GM18508 (cell line): Measurements from ENCODE around the gene PDCD1.
"Not testable (repeated sequence)": the region's sequence is repeated elsewhere in the genome, so short reads cannot be mapped to it uniquely, and the experiment has no call there.

Experiments used
- ATAC-seq: cut with Tn5 transposase; IDR thresholded peaks from one replicate; pipeline ENCODE4 v1.9.1; 2021; ENCODE audit warnings: moderate number of reproducible peaks; ENCODE audit not compliant: insufficient read depth, unreplicated experiment

The PDCD1 gene

GRCh38 chr2:241804326-241805229, 54.1 kb downstream of the PDCD1 start:
- ATAC-seq, result no peak

GRCh38 chr2:241803387-241804325, 55.0 kb downstream of the PDCD1 start:
- ATAC-seq, result no peak

- ATAC-seq, result no peak
Observed at GRCh38 chr2:241802421-241803318, 56.0 kb downstream of the PDCD1 start.

- no peak for ATAC-seq
Observed at GRCh38 chr2:241801611-241802420, 56.9 kb downstream of the PDCD1 start.

- ATAC-seq, result not testable (repeated sequence)
Observed at GRCh38 chr2:241800198-241800903, 58.3 kb downstream of the PDCD1 start.
